PC-3 (cell line): ENCODE data around the gene RNLS. TPM values are rescaled to one million over a fixed set of nuclear protein-coding genes. Genes with fewer than 3 reads are reported as not detected.

Experiments
- ATAC-seq: fragments of 200-7000 bp; cut with Tn5 transposase; 2 replicates; pipeline ENCODE4 v1.9.1; 2020; ENCODE audit warnings: mild to moderate bottlenecking, moderate library complexity
- BruUV-seq: library from RNA; stranded (reverse); fragments of 400-500 nt; replicated peaks from 2 replicates; lab custom pipeline; 2021; lab: Mats Ljungman, UMichigan
- CTCF ChIA-PET: fragments of 300-600 bp; sonication (Branson Sonifier 250); formaldehyde crosslinking; loops from one replicate; lab custom pipeline; 2022; ENCODE audit warnings: antibody characterized with exemption; lab: Charles Lee
- POLR2A ChIA-PET: fragments of 300-600 bp; sonication (Branson Sonifier 250); formaldehyde crosslinking; loops from one replicate; lab custom pipeline; 2022; ENCODE audit warnings: antibody characterized with exemption; ENCODE audit not compliant: unreplicated experiment; lab: Charles Lee
- DNase-seq: peaks from one replicate; pipeline ENCODE4 v3.0.0-alpha.2; 2015
- H2AFZ ChIP-seq: fragments of 300-600 bp; sonication (generic); 2 replicates; pipeline ENCODE4 v1.6.0; 2016; ENCODE audit warnings: antibody characterized with exemption, low read length
- H3F3A ChIP-seq: fragments of 300-600 bp; sonication (generic); one replicate; pipeline ENCODE4 v1.6.0; 2017; ENCODE audit warnings: antibody characterized with exemption, low read length, control low read depth, mild to moderate bottlenecking; ENCODE audit not compliant: unreplicated experiment
- H3K27ac ChIP-seq: fragments of 300-600 bp; sonication (generic); 2 replicates; pipeline ENCODE4 v1.5.1; 2016; ENCODE audit warnings: mild to moderate bottlenecking, low read length
- H3K27me3 ChIP-seq: fragments of 300-600 bp; sonication (generic); 2 replicates; pipeline ENCODE4 v1.6.1; 2016; ENCODE audit warnings: low read length, mixed read lengths
- H3K36me3 ChIP-seq: fragments of 300-600 bp; sonication (generic); 2 replicates; pipeline ENCODE4 v1.6.1; 2016; ENCODE audit warnings: low read depth, mixed run types, low read length, mixed read lengths
- H3K4me1 ChIP-seq: fragments of 300-600 bp; sonication (generic); 2 replicates; pipeline ENCODE4 v1.5.1; 2016; ENCODE audit warnings: low read length; ENCODE audit not compliant: insufficient read depth
- H3K4me2 ChIP-seq: fragments of 300-600 bp; sonication (generic); 2 replicates; pipeline ENCODE4 v1.6.0; 2016; ENCODE audit warnings: low read length
- H3K4me3 ChIP-seq: fragments of 300-600 bp; sonication (generic); 2 replicates; pipeline ENCODE4 v1.5.1; 2016; ENCODE audit warnings: mild to moderate bottlenecking, low read length, mixed read lengths
- H3K79me2 ChIP-seq: fragments of 300-600 bp; sonication (generic); 2 replicates; pipeline ENCODE4 v1.6.1; 2017; ENCODE audit warnings: low read length, mixed read lengths
- H3K9ac ChIP-seq: fragments of 300-600 bp; sonication (generic); 2 replicates; pipeline ENCODE4 v1.6.0; 2016; ENCODE audit warnings: mild to moderate bottlenecking, low read length
- H3K9me2 ChIP-seq: fragments of 300-600 bp; sonication (generic); replicated peaks from 2 replicates; pipeline ENCODE4 v1.6.1; 2016; ENCODE audit warnings: mixed run types, low read length, mixed read lengths
- H3K9me3 ChIP-seq: fragments of 300-600 bp; sonication (generic); 2 replicates; pipeline ENCODE4 v1.6.1; 2016; ENCODE audit warnings: low read length, mixed read lengths
- H4K20me1 ChIP-seq: fragments of 300-600 bp; sonication (generic); 2 replicates; pipeline ENCODE4 v1.6.1; 2016; ENCODE audit warnings: low read length, mixed read lengths
- CTCF ChIP-seq: fragments of 300-600 bp; sonication (generic); conservative IDR thresholded peaks from 2 replicates; pipeline ENCODE4 v1.5.1; 2017; ENCODE audit warnings: antibody characterized with exemption, low read depth, mild to moderate bottlenecking, low read length
- EZH2 ChIP-seq: fragments of 300-600 bp; sonication (generic); IDR thresholded peaks from one replicate; pipeline ENCODE4 v1.6.1; 2017; ENCODE audit warnings: antibody characterized with exemption, mild to moderate bottlenecking, low read length; ENCODE audit not compliant: unreplicated experiment
- EZH2phosphoT487 ChIP-seq: fragments of 300-600 bp; sonication (generic); IDR thresholded peaks from 2 replicates; pipeline ENCODE4 v1.6.1; 2018; ENCODE audit warnings: mild to moderate bottlenecking, antibody characterized with exemption, low read length, borderline replicate concordance
- intact Hi-C: fragments of 100-400 bp; cut with micrococcal nuclease; formaldehyde crosslinking; loops from 2 replicates; pipeline ENCODE4 v1.9.0; 2023
- total RNA-seq: library from RNA; depleted of rRNA; stranded (reverse); fragments of >200 nt; gene quantifications from 2 replicates; pipeline ENCODE4 v1.2.3, GENCODE V29; 2014

Gene RNLS
- total RNA-seq, 1 experiment from 2014 or later: not detected

GRCh38 chr10:88416801-88417200 lies 166.3 kb downstream of the RNLS start:
- Histone ChIP-seq H3K36me3 (no peaks in the 10 kb centered on the region), H3K9me2 (no peaks in the 10 kb centered on the region), H3K4me2 (no peak overlapping the region), H3K4me1 (no peaks in the 10 kb centered on the region), H3K9ac (no peak overlapping the region), H3K4me3 (no peak overlapping the region), H3K27me3 (no peaks in the 10 kb centered on the region), H3K9me3 (no peaks in the 10 kb centered on the region), H3K27ac (no peak overlapping the region), H3K79me2 (no peaks in the 10 kb centered on the region), H2AFZ (no peak overlapping the region), H3F3A (no peaks in the 10 kb centered on the region), H4K20me1 (no peaks in the 10 kb centered on the region)
- ATAC-seq (no peak), DNase-seq (no peak)
- CTCF ChIA-PET: no interaction called here
- intact Hi-C loops: no loop called here
- POLR2A ChIA-PET: no interaction called here
- BruUV-seq: no TSS peak
- TF ChIP-seq CTCF (no peak), EZH2 (no peak), EZH2phosphoT487 (no peak)

GRCh38 chr10:88415533-88416130 lies 167.5 kb downstream of the RNLS start:
- Histone ChIP-seq H4K20me1 (no peaks in the 10 kb centered on the region), H3F3A (no peaks in the 10 kb centered on the region), H3K27me3 (no peaks in the 10 kb centered on the region), H3K9me2 (no peaks in the 10 kb centered on the region), H3K4me2 (no peak overlapping the region), H2AFZ (no peak overlapping the region), H3K79me2 (no peaks in the 10 kb centered on the region), H3K36me3 (no peaks in the 10 kb centered on the region), H3K4me3 (no peak overlapping the region), H3K27ac (no peak overlapping the region), H3K9ac (no peak overlapping the region), H3K4me1 (no peaks in the 10 kb centered on the region), H3K9me3 (no peaks in the 10 kb centered on the region)
- ChIA-PET POLR2A (no interaction called here), CTCF (no interaction called here)
- ATAC-seq (no peak), DNase-seq (no peak)
- intact Hi-C loops: no loop called here
- BruUV-seq: no TSS peak
- TF ChIP-seq EZH2: no peak
- TF ChIP-seq CTCF: no peak
- TF ChIP-seq EZH2phosphoT487: no peak

- H3K27me3 ChIP-seq: no peaks in the 10 kb centered on the region
- no peak overlapping the region for H3K9ac ChIP-seq
- ATAC-seq: no peak
- no peaks in the 10 kb centered on the region for H4K20me1 ChIP-seq
- no peaks in the 10 kb centered on the region for H3F3A ChIP-seq
- DNase-seq: no peak
- intact Hi-C loops: no loop called here
- no peak overlapping the region for H2AFZ ChIP-seq
- H3K27ac ChIP-seq: no peak overlapping the region
- no peaks in the 10 kb centered on the region for H3K79me2 ChIP-seq
- CTCF ChIA-PET: no interaction called here
- H3K9me3 ChIP-seq: no peaks in the 10 kb centered on the region
- no peak overlapping the region for H3K4me3 ChIP-seq
- H3K9me2 ChIP-seq: no peaks in the 10 kb centered on the region
- H3K4me1 ChIP-seq: no peaks in the 10 kb centered on the region
- no peak overlapping the region for H3K4me2 ChIP-seq
- no TSS peak for BruUV-seq
- POLR2A ChIA-PET: no interaction called here
- H3K36me3 ChIP-seq: no peaks in the 10 kb centered on the region
- no peak for TF ChIP-seq CTCF
- no peak for TF ChIP-seq EZH2
- TF ChIP-seq EZH2phosphoT487: no peak
Measured at GRCh38 chr10:88413412-88413811, 169.7 kb downstream of the RNLS start.
